SK-N-SH (cell line): Measurements from ENCODE around the gene ZNF202.

Source experiments
- CHD2 ChIP-seq: fragments of 150-350 bp; IDR thresholded peaks from 2 replicates; pipeline ENCODE4 v1.6.1; 2018; ENCODE audit warnings: low read length; ENCODE audit not compliant: partially characterized antibody
- EP300 ChIP-seq, 2 experiments: IDR thresholded peaks; 2 replicates each; pipeline versions ENCODE4 v1.4.0 to v1.6.1; 2012; ENCODE audit warnings: borderline replicate concordance in 1 of 2, low read depth in 1 of 2, low read length in 1 of 2
- NRF1 ChIP-seq: IDR thresholded peaks from 2 replicates; pipeline ENCODE4 v1.6.1; 2012; ENCODE audit warnings: low read depth, mild to moderate bottlenecking, low read length
- POLR2AphosphoS5 ChIP-seq: IDR thresholded peaks from 2 replicates; pipeline ENCODE4 v1.6.1; 2012; ENCODE audit warnings: low read depth, low read length
- RFX5 ChIP-seq: IDR thresholded peaks from 2 replicates; pipeline ENCODE4 v1.6.1; 2012; ENCODE audit warnings: mild to moderate bottlenecking, improper control_type of control experiment, low read length
- SIN3A ChIP-seq: IDR thresholded peaks from 2 replicates; pipeline ENCODE4 v1.6.1; 2012; ENCODE audit warnings: low read depth, mild to moderate bottlenecking, low read length, moderate library complexity, borderline replicate concordance
- TCF12 ChIP-seq: IDR thresholded peaks from 2 replicates; pipeline ENCODE4 v1.4.0; 2012
- TEAD4 ChIP-seq: IDR thresholded peaks from 2 replicates; pipeline ENCODE4 v1.4.0; 2012; ENCODE audit warnings: mild to moderate bottlenecking, borderline replicate concordance; ENCODE audit not compliant: insufficient read depth
- TF ChIP-seq, protein P1 (sequence below): fragments of 200-600 bp; sonication (generic); IDR thresholded peaks from 2 replicates; pipeline ENCODE4 v1.6.1; 2017; ENCODE audit warnings: antibody characterized with exemption, mild to moderate bottlenecking, moderate library complexity
- TF ChIP-seq, protein P2 (sequence below): IDR thresholded peaks from 2 replicates; pipeline ENCODE4 v1.4.0; 2012; ENCODE audit warnings: low read depth

DNA sequence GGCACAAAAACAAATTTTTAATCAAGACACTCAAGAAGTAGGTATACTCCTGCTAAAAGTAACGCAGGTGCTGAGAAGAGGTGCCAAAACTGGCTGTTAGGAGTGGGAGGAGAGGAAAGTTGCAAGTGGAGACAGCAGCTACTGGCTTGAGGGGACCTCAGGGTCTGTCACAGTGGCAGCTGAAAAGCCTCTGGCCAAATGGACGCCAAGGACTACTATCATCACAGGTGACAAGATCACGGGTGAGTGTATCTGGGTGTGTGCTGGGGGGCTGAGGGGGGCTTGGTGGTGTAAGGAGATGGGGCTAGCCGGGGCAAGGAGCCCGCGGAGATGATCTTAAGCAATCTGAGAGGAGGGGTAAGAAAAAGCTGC, 687 bp downstream of the ZNF202 start:
- TF ChIP-seq TCF12: no peak
- TF ChIP-seq, protein P1, sequence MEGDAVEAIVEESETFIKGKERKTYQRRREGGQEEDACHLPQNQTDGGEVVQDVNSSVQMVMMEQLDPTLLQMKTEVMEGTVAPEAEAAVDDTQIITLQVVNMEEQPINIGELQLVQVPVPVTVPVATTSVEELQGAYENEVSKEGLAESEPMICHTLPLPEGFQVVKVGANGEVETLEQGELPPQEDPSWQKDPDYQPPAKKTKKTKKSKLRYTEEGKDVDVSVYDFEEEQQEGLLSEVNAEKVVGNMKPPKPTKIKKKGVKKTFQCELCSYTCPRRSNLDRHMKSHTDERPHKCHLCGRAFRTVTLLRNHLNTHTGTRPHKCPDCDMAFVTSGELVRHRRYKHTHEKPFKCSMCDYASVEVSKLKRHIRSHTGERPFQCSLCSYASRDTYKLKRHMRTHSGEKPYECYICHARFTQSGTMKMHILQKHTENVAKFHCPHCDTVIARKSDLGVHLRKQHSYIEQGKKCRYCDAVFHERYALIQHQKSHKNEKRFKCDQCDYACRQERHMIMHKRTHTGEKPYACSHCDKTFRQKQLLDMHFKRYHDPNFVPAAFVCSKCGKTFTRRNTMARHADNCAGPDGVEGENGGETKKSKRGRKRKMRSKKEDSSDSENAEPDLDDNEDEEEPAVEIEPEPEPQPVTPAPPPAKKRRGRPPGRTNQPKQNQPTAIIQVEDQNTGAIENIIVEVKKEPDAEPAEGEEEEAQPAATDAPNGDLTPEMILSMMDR: no peak
- no peak for TF ChIP-seq POLR2AphosphoS5
- TF ChIP-seq CHD2: no peak
- no peak for TF ChIP-seq RFX5
- no peak for TF ChIP-seq TEAD4
- TF ChIP-seq EP300 (IDR thresholded peaks at IDR 0.05; ENCODE audit: borderline replicate concordance in 1 of 2, low read depth in 1 of 2, low read length in 1 of 2): no peak
- TF ChIP-seq NRF1: no peak
- TF ChIP-seq, protein P2, sequence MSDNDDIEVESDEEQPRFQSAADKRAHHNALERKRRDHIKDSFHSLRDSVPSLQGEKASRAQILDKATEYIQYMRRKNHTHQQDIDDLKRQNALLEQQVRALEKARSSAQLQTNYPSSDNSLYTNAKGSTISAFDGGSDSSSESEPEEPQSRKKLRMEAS: no peak
- no peak for TF ChIP-seq SIN3A
